T-helper 2 cell treated with Interferon-gamma antibody and Interleukin-4, amounts not matched to agents 5 μg/mL and 100 μg/mL, for 36 hours (primary cell): ENCODE measurements around the gene CA4.
"Not testable (repeated sequence)": the region's sequence is repeated elsewhere in the genome, so short reads cannot be mapped to it uniquely, and the experiment has no call there.

Experiments
- DNase-seq: peaks from one replicate; pipeline ENCODE4 v3.0.0; 2021; ENCODE audit warnings: low spot score
- H3K27ac Mint-ChIP-seq: one replicate; pipeline ENCODE4 v1.8.0; 2021; ENCODE audit warnings: mild to moderate bottlenecking, mixed read lengths
- H3K27me3 Mint-ChIP-seq: one replicate; pipeline ENCODE4 v1.8.0; 2021; ENCODE audit warnings: low read depth, mixed read lengths
- H3K36me3 Mint-ChIP-seq: one replicate; pipeline ENCODE4 v1.8.0; 2021; ENCODE audit warnings: low read depth, mixed read lengths
- H3K4me1 Mint-ChIP-seq: one replicate; pipeline ENCODE4 v1.8.0; 2021; ENCODE audit warnings: low read depth, mixed read lengths
- H3K4me3 Mint-ChIP-seq: one replicate; pipeline ENCODE4 v1.8.0; 2022; ENCODE audit warnings: mild to moderate bottlenecking, moderate library complexity, mixed read lengths
- H3K9me3 Mint-ChIP-seq: one replicate; pipeline ENCODE4 v1.8.0; 2021; ENCODE audit warnings: mixed read lengths

CA4 gene

DNA sequence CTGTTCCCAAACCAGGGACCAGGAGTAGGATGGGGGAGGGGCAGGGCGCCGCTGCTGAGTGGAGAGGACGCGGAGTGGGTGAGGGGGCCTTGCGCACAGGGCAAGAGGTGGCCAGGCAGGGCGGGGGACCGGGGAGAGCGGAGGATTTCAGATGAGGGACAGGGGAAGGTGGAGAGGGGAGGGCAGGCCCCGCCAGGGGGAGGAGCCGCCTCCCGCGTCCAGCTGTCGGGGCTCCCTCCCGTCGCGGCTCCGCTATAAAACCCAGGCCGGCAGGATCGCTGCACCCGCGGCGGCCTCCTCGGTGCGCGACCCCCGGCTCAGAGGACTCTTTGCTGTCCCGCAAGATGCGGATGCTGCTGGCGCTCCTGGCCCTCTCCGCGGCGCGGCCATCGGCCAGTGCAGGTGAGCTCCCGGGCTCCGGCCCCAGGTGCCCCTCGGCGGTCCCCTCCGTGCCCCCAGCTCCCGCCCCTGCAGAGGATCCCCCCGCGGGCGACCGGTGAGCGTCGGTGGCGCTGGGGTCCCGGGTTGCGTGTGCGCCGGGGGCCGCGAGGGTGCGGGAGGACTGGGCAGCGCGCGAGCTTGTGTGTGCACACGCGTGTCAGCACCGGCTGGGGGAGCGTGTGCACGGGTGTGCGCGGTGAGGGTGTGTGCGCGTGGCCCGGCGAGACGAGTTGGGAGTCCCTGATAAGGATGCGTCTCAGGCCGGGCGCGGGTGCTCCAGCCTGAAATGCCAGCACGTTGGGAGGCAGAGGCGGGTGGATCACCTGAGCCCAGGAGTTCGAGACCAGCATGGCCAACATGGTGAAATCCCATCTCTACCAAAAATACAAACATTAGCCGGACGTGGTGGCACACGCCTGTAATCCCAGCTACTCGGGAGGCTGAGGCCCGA lies at the start of gene CA4:
Gene CA4, plus strand, starts transcription at position 283 of the 892 bp plus-strand sequence. Its CDS starts 62 bp downstream, at position 345.
- Mint-ChIP-seq H3K36me3 (no peaks in the 10 kb centered on the region), H3K4me1 (peaks cover 12% of the 10 kb centered on the region), H3K27me3 (peaks cover 72% of the 10 kb centered on the region), H3K4me3 (peak within 1 kb of the TSS; percentile 43), H3K9me3 (no peaks in the 10 kb centered on the region), H3K27ac (no peak within 1 kb of the TSS)
- no peak for DNase-seq

DNA sequence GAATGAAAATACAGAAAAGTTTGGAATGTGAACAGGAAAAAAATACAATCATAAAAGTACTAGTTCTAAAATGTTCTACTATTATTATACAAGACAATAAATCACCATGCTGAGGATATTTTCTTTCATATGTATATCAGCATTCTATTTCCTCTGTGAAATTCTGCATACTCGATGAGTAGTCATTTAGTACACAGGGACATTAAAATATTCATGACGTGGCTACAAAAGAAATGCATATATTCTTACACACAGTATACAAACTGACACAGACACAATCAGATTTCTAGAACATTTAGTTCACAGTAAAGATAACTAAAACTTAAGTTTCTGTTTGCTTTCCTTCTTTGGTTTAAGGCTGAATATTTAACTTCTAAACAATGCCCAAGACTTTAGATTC lies 49.2 kb upstream of the CA4 start:
- H3K36me3 Mint-ChIP-seq, H3K27ac Mint-ChIP-seq, H3K4me3 Mint-ChIP-seq, H3K9me3 Mint-ChIP-seq, H3K4me1 Mint-ChIP-seq, DNase-seq: not testable (repeated sequence)
- H3K27me3 Mint-ChIP-seq = peaks cover 54% of the 10 kb centered on the region

DNA sequence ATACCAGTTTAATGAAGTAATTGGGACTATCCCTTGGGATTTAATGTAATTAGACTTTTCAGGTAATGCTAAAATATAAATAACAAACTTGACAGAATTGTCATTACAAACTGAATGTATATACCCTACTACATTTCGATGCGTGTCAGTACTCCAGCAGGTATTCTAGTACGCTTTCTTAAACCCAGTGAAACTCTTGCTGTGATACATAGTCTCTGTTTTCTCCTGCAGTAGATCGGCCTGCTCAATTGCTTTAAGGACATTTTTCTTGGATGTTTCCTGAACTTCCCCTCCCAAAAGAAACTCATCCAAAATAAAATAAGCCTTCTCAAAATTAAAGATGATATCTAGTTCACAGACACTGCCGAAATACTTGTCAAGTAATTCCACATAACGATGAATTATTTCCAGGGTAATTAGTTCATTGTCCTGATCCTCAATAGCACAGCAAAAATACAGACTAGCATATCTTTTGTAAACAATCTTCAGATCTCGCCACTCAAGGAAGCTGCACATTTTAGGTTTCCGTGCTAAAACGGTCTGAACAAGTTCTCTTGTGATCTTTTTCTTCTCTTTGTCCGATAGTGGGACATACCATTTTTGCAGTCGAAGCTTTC lies 47.6 kb upstream of the CA4 start:
- peaks cover 15% of the 10 kb centered on the region for H3K4me1 Mint-ChIP-seq
- H3K4me3 Mint-ChIP-seq = peak overlapping the region; percentile 63
- H3K27ac Mint-ChIP-seq, H3K9me3 Mint-ChIP-seq, DNase-seq, H3K36me3 Mint-ChIP-seq: not testable (repeated sequence)
- H3K27me3 Mint-ChIP-seq = peaks cover 50% of the 10 kb centered on the region

DNA sequence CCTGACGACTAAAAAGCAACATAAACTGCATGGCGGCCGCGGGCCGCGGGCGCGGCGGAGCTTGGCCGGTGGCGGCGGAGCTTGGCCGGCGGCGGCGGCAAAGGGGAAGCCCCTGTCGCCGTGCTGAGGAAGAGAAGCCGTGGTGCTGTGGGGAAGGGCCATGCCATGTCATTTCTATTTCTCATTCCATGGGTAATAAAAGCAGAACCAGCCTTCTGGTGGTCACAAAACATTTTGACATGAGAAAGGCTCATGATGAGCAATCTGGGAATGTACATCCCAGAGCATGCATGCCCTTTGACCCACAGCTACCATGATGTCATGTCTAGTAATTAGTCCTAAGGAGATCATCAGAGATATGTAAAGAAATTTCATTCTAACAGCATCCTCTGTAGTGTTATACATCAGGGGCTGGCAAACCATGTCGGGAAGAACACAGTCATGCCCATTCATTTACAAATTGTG lies 47.1 kb upstream of the CA4 start:
- Mint-ChIP-seq H3K27me3 (peaks cover 48% of the 10 kb centered on the region), H3K27ac (no peak overlapping the region), H3K4me3 (peak overlapping the region; percentile 63), H3K4me1 (peaks cover 15% of the 10 kb centered on the region), H3K36me3 (no peaks in the 10 kb centered on the region), H3K9me3 (no peaks in the 10 kb centered on the region)
- DNase-seq = peak; percentile 37

DNA sequence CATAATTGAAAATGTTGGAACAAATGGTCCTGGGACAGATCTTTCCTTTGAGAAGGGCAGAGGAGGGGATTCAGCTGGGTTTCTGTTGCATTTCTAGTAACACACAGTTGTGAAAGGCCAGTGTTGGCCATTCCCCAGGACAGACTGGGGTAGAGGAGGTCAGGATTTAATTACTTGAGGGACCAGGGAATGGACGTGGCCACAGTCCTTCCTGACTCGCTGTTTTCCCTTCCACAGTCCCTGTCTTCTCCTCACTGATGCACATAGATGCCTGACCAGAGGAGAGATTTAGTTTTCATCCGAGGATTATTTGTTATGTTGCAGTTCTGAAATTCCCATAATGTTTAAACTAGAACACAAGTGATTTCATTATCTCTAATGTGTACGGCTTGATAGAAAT lies 45.8 kb upstream of the CA4 start:
- Mint-ChIP-seq H3K4me3 (no peak overlapping the region), H3K9me3 (no peaks in the 10 kb centered on the region), H3K27ac (no peak overlapping the region), H3K27me3 (peaks cover 47% of the 10 kb centered on the region), H3K36me3 (no peaks in the 10 kb centered on the region), H3K4me1 (peaks cover 15% of the 10 kb centered on the region)
- DNase-seq = peak; percentile 2

DNA sequence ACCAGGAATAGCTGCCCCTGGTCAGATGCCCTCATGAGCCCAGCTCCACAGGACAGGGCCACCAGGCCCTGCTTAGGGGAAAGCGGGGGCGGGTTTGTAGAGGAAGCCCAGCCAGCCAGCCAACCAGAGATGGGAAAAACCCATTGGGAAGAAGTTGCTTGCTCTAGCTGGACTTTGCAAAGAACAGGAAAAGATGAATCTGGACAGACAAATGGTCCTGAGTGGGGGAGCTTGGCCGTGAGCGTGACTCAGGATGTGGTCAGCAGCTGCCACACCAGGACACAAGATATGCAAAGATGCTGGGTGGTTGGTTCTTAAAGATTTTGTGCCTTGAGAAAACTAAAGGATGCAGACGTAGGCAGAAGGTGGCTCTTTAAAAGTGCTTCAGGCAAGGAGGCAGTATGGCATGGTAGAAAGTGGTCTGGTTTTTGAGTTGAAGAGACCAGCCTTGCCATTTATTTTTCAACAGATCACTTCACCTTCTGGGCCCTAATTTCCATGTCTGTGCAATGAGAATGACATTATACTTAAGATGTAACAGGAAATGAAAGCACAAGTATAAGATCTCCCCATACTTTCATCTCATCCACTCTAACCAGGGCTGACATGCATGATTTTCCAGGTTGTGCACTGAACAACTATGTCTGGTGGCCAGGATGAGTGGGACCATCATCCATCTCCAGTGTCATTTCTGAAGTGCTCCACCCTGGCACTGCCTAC lies 43.3 kb upstream of the CA4 start:
- no peak for DNase-seq
- H3K27me3 Mint-ChIP-seq = peaks cover 57% of the 10 kb centered on the region

DNA sequence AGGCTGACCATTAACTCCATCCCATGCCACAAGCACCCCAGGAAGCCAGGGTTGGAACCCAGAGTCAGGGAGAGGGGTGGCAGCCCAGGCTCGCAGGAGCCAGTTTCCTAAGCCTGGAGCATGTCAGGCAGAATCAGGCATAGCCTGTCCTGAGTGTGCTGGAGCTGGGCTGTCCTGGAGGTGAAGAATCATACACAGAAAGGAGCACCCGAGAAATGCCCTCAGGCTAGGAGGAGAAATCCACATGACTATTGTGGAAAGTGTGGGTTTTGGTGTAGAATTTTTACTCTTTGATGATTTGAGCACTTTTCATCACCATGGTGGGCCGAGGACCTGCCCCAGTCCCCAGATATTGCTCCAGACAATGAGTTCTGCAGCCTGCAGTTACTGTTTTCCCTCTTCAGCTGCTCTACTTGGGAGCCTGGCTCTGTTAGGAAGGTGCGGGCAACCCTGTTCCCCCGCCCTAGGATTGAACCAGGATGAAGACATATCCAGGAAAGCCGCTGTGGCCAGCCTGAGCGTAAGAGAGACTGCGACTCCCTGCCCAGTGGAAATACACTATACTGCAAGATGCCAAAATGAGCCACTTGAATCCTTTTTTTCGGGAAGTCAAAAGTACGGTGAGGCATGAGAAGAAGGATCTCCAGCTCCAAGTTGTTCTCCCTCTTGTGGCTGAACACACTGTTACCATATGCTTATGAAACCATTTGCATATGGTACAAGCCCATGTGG lies 42.1 kb upstream of the CA4 start:
- Mint-ChIP-seq H3K27me3 (peaks cover 50% of the 10 kb centered on the region), H3K9me3 (no peaks in the 10 kb centered on the region), H3K4me3 (no peak overlapping the region), H3K4me1 (peaks cover 8% of the 10 kb centered on the region), H3K27ac (no peak overlapping the region), H3K36me3 (no peaks in the 10 kb centered on the region)
- DNase-seq = no peak

More for the DNA sequence above, 43.3 kb upstream of the CA4 start:
- Mint-ChIP-seq H3K4me3 (no peak overlapping the region), H3K4me1 (peaks cover 15% of the 10 kb centered on the region), H3K27ac (no peak overlapping the region), H3K9me3 (no peaks in the 10 kb centered on the region), H3K36me3 (no peaks in the 10 kb centered on the region)

DNA sequence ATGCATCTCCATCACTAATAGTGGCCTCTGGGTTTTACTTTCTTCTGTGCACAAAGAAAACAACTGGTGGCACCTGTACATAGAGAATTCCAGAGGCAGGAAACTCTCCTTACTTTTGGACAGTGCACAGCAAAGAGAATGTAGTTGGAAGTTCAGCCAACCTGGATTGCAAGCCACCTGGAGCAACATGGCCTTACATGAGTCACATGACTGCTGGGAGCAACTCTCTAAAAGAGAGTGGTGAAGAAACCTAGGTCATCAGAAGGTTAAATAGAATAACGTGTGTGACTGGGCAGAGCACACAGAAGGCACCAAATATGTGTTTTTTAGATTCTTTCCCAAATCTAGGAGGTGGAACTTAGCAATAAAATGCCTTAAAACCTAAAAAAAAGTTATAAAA lies 41.5 kb upstream of the CA4 start:
- H3K4me1 Mint-ChIP-seq, H3K9me3 Mint-ChIP-seq, H3K4me3 Mint-ChIP-seq, DNase-seq, H3K27ac Mint-ChIP-seq, H3K36me3 Mint-ChIP-seq: not testable (repeated sequence)
- H3K27me3 Mint-ChIP-seq = peaks cover 46% of the 10 kb centered on the region

DNA sequence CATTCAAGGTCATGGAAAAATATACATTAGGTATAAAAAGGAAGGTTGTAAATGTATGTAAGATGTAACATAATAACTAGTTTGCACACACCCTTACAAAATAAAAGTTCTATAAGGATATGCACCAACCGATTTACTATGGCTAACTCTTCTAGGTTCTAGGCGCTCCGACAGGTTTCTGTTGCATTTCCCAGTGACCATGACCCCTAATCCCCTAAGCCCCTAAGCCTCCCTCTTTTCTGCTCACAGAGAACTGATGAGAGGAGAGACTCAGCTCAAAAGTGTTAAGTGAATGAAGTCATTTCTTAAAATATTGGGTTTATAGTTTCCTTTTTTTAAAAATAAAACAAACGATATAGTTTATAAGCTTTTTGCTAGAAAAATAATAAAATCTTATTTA lies 41.1 kb upstream of the CA4 start:
- Mint-ChIP-seq H3K27ac (no peak overlapping the region), H3K4me1 (peaks cover 6% of the 10 kb centered on the region), H3K4me3 (no peak overlapping the region), H3K27me3 (peaks cover 42% of the 10 kb centered on the region), H3K36me3 (no peaks in the 10 kb centered on the region), H3K9me3 (no peaks in the 10 kb centered on the region)
- DNase-seq = no peak

DNA sequence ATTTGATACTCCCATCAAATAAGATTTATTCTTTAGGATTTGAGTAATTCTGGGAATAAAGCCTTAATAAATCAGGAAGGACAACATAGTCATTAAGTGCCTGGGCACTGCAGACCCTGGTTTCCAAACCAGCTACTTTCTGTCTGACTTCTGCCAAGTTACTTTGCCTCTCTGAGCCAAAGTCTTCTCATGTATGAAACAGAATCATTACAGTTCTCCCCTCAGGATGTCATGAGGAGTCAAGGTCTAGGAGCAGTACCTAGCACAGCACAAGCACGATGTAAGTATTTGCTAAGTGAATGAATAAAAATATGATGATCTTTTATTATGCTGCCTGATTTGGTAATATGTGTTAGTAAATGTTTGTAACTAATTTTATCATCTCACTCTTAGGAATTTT lies 40.6 kb upstream of the CA4 start:
- no peaks in the 10 kb centered on the region for H3K9me3 Mint-ChIP-seq
- H3K36me3 Mint-ChIP-seq = no peaks in the 10 kb centered on the region
- H3K27ac Mint-ChIP-seq = no peak overlapping the region
- H3K4me3 Mint-ChIP-seq = no peak overlapping the region
- H3K4me1 Mint-ChIP-seq = peaks cover 6% of the 10 kb centered on the region
- H3K27me3 Mint-ChIP-seq = peaks cover 37% of the 10 kb centered on the region
- DNase-seq = no peak

DNA sequence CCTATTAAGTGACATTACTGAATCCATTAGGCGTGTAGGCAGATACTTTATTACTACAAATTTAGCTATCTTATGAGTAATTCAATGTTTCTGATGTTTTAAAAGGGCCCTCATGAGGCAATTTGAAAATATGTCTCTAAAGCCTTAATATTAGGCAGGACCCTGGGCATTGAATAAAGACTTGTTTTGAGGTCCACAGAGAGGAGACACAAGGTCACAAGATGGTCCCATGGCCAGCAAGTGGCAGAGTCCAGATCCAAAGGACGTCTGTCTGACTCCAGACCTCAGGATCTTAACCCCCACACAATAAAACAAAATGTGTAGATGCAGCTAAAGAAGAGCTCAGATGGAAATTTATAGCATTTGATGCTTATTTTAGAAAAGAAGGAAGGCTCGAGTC lies 39.2 kb upstream of the CA4 start:
- H3K4me1 Mint-ChIP-seq = peaks cover 6% of the 10 kb centered on the region
- H3K9me3 Mint-ChIP-seq = no peaks in the 10 kb centered on the region
- no peak for DNase-seq
- no peaks in the 10 kb centered on the region for H3K36me3 Mint-ChIP-seq
- H3K27me3 Mint-ChIP-seq = peaks cover 31% of the 10 kb centered on the region
- H3K27ac Mint-ChIP-seq = no peak overlapping the region
- H3K4me3 Mint-ChIP-seq = no peak overlapping the region

DNA sequence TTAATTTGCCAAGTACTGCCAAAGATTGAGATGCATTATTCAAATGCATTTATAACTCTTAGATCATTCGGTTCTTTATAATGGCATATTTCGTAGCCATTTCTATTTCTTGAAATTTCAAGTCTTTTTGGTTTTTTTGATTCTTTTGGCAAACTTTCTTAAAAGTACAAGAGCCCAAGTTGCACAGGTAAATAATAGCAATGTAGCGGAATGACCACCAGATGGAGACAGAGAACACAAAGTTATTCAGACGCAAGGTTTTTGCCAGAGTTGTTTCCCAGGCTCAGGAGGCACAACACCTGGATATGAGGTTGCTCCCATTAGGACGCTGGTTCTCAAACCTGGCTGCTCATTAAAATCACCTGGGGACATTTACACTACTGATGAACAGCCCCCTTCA lies 38.1 kb upstream of the CA4 start:
- not testable (repeated sequence) for H3K36me3 Mint-ChIP-seq, H3K9me3 Mint-ChIP-seq, H3K27ac Mint-ChIP-seq, H3K4me3 Mint-ChIP-seq, H3K4me1 Mint-ChIP-seq, DNase-seq
- H3K27me3 Mint-ChIP-seq = peaks cover 27% of the 10 kb centered on the region

DNA sequence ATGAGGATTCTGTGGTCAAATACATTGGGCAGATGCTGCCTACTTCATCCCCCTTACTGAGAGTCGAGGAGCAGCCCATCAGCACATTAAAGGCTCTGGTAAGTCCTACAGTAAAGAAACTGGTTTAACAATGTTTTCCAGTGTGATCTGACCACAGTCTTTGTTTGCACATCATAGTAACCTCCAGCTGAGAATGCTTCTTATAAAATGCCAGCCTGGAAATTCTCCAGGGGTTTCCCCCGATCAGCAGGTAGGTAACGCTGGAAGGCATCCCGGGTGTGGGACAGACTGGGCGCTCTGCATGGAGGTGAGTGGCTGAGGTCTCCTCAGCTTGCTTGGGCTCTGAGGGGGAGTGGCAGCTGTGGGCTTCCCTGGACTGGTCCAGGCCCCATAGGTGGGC lies 34.4 kb upstream of the CA4 start:
- not testable (repeated sequence) for H3K4me1 Mint-ChIP-seq, H3K27ac Mint-ChIP-seq, DNase-seq, H3K4me3 Mint-ChIP-seq, H3K27me3 Mint-ChIP-seq, H3K36me3 Mint-ChIP-seq, H3K9me3 Mint-ChIP-seq
